Keratinocyte (primary cell): ENCODE data around the gene PTBP2.

ENCODE experiments used
- EZH2 ChIP-seq: IDR thresholded peaks from one replicate; pipeline ENCODE4 v1.6.1; 2012; ENCODE audit warnings: inconsistent platforms, mild to moderate bottlenecking, low read length, moderate library complexity
- TF ChIP-seq, protein P1 (sequence below), 3 experiments: IDR thresholded peaks in 1 of 3; conservative IDR thresholded peaks in 1 of 3; optimal IDR thresholded peaks in 1 of 3; 2 replicates in 2 of 3; 3 replicates in 1 of 3; pipeline versions ENCODE3 to v1.5.1; 2011; ENCODE audit warnings: low read length in 3 of 3, mild to moderate bottlenecking in 3 of 3, moderate library complexity in 2 of 3, control low read depth in 1 of 3, inconsistent platforms in 1 of 3; ENCODE audit not compliant: insufficient read depth in 2 of 3; ENCODE audit errors: extremely low read depth in 1 of 3

DNA sequence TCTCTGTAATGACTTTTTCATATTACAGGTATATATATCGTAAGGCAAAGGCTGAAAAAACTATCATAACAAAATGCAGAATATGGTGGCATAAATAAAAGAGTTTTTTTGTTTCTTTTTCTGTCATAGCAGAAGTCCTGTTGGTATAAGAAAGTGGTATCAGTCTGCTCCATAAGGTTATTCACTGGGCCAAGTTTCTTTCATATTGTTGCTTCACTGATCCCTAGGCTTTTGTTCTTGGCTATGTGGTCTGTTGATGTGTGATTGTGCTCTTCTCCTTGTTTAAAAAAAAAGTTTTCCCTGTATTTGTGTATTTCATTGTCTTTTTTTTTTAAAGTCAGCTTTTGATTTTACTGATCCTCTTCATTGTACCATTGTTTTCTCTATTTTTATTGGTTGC, 26.0 kb downstream of the PTBP2 start:
- TF ChIP-seq, protein P1, sequence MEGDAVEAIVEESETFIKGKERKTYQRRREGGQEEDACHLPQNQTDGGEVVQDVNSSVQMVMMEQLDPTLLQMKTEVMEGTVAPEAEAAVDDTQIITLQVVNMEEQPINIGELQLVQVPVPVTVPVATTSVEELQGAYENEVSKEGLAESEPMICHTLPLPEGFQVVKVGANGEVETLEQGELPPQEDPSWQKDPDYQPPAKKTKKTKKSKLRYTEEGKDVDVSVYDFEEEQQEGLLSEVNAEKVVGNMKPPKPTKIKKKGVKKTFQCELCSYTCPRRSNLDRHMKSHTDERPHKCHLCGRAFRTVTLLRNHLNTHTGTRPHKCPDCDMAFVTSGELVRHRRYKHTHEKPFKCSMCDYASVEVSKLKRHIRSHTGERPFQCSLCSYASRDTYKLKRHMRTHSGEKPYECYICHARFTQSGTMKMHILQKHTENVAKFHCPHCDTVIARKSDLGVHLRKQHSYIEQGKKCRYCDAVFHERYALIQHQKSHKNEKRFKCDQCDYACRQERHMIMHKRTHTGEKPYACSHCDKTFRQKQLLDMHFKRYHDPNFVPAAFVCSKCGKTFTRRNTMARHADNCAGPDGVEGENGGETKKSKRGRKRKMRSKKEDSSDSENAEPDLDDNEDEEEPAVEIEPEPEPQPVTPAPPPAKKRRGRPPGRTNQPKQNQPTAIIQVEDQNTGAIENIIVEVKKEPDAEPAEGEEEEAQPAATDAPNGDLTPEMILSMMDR (optimal IDR thresholded peaks at IDR 0.05 in 1 of 3, IDR thresholded peaks at IDR 0.05 in 1 of 3, conservative IDR thresholded peaks at IDR 0.05 in 1 of 3; ENCODE audit: extremely low read depth in 1 of 3, insufficient read depth in 2 of 3, low read length in 3 of 3), result no peak
- TF ChIP-seq EZH2, result no peak
